ENCODE data around the gene ROR2.

ROR2 gene

GRCh38 chr9:91768977-91769916 is 180.8 kb downstream of the ROR2 start:
- no peak for DNase-seq

GRCh38 chr9:91768507-91768906 is 181.5 kb downstream of the ROR2 start:
- DNase-seq = no peak

GRCh38 chr9:91766315-91767069 is 183.5 kb downstream of the ROR2 start:
- DNase-seq = no peak

- DNase-seq = no peak
Observed at GRCh38 chr9:91765296-91765695, 184.7 kb downstream of the ROR2 start.

GRCh38 chr9:91764661-91765060 is 185.4 kb downstream of the ROR2 start:
- DNase-seq = no peak

GRCh38 chr9:91761362-91761761 is 188.7 kb downstream of the ROR2 start:
- no peak for DNase-seq

GRCh38 chr9:91760906-91761305 is 189.1 kb downstream of the ROR2 start:
- DNase-seq = no peak

- DNase-seq = no peak
Observed at GRCh38 chr9:91758491-91758981, 191.5 kb downstream of the ROR2 start.

GRCh38 chr9:91757782-91758181 is 192.2 kb downstream of the ROR2 start:
- no peak for DNase-seq

- DNase-seq = no peak
Observed at GRCh38 chr9:91756510-91756780, 193.6 kb downstream of the ROR2 start.

GRCh38 chr9:91755761-91756509 is 194.1 kb downstream of the ROR2 start:
- DNase-seq = no peak

- DNase-seq = no peak
Observed at GRCh38 chr9:91753711-91754110, 196.3 kb downstream of the ROR2 start.

- no peak for DNase-seq
Observed at GRCh38 chr9:91751922-91752321, 198.1 kb downstream of the ROR2 start.

- no peak for DNase-seq
Observed at GRCh38 chr9:91750343-91750742, 199.7 kb downstream of the ROR2 start.

GRCh38 chr9:91746904-91747303 is 203.1 kb downstream of the ROR2 start:
- DNase-seq = no peak

GRCh38 chr9:91746357-91746756 is 203.7 kb downstream of the ROR2 start:
- DNase-seq = no peak

GRCh38 chr9:91744114-91744513 is 205.9 kb downstream of the ROR2 start:
- no peak for DNase-seq

- DNase-seq = no peak
Observed at GRCh38 chr9:91741522-91741921, 208.5 kb downstream of the ROR2 start.

- no peak for DNase-seq
Observed at GRCh38 chr9:91740701-91741100, 209.3 kb downstream of the ROR2 start.

- DNase-seq = no peak
Observed at GRCh38 chr9:91736898-91737601, 213.0 kb downstream of the ROR2 start.

- no peak for DNase-seq
Observed at GRCh38 chr9:91736311-91736710, 213.7 kb downstream of the ROR2 start.

GRCh38 chr9:91735049-91735448 is 215.0 kb downstream of the ROR2 start:
- no peak for DNase-seq
